OCI-LY1 (cell line): Measurements from ENCODE around the gene CILP.

Experiments used
- H2AFZ ChIP-seq: fragments of 200-600 bp; sonication (generic), shearing (Covaris generic); 2 replicates; pipeline ENCODE4 v1.6.0; 2014; ENCODE audit warnings: antibody characterized with exemption, mild to moderate bottlenecking, low read length
- H3F3A ChIP-seq: fragments of 200-600 bp; sonication (generic), shearing (Covaris generic); 2 replicates; pipeline ENCODE4 v1.6.0; 2014; ENCODE audit warnings: mild to moderate bottlenecking, antibody characterized with exemption, low read length, moderate library complexity; ENCODE audit not compliant: insufficient read depth
- H3K27ac ChIP-seq: fragments of 200-600 bp; sonication (generic); 2 replicates; pipeline ENCODE4 v1.5.1; 2014; ENCODE audit warnings: low read length, mixed run types, mild to moderate bottlenecking, low read depth; ENCODE audit not compliant: poor library complexity, severe bottlenecking
- H3K27me3 ChIP-seq: fragments of 200-600 bp; sonication (generic); 2 replicates; pipeline ENCODE4 v1.6.0; 2014; ENCODE audit warnings: antibody characterized with exemption, mild to moderate bottlenecking, low read length, moderate library complexity; ENCODE audit not compliant: insufficient read depth
- H3K36me3 ChIP-seq: fragments of 200-600 bp; sonication (generic); 2 replicates; pipeline ENCODE4 v1.6.1; 2014; ENCODE audit warnings: mild to moderate bottlenecking, antibody characterized with exemption, low read length, moderate library complexity, mixed read lengths; ENCODE audit not compliant: insufficient read depth
- H3K4me1 ChIP-seq: fragments of 200-600 bp; sonication (generic); 2 replicates; pipeline ENCODE4 v1.5.1; 2014; ENCODE audit warnings: mild to moderate bottlenecking, low read length, moderate library complexity; ENCODE audit not compliant: insufficient read depth, severe bottlenecking
- H3K4me2 ChIP-seq: fragments of 200-600 bp; sonication (generic), shearing (Covaris generic); 2 replicates; pipeline ENCODE4 v1.6.1; 2014; ENCODE audit warnings: low read length
- H3K4me3 ChIP-seq: fragments of 200-600 bp; sonication (generic); 2 replicates; pipeline ENCODE4 v1.5.1; 2014; ENCODE audit warnings: low read length, low read depth, mild to moderate bottlenecking, mixed read lengths; ENCODE audit not compliant: poor library complexity, severe bottlenecking
- H3K79me2 ChIP-seq: fragments of 200-600 bp; shearing (Covaris generic); 2 replicates; pipeline ENCODE4 v1.6.1; 2016; ENCODE audit warnings: mixed run types, low read length, mixed read lengths; ENCODE audit not compliant: insufficient read depth
- H3K9ac ChIP-seq: fragments of 200-600 bp; sonication (generic), shearing (Covaris generic); 2 replicates; pipeline ENCODE4 v1.6.1; 2014; ENCODE audit warnings: mild to moderate bottlenecking, low read length, mixed read lengths
- H3K9me2 ChIP-seq: fragments of 200-600 bp; sonication (generic), shearing (Covaris generic); 2 replicates; pipeline ENCODE4 v1.6.1; 2014; ENCODE audit warnings: low read depth, mild to moderate bottlenecking, low read length, mixed read lengths
- H3K9me3 ChIP-seq: fragments of 200-600 bp; shearing (Covaris generic); 2 replicates; pipeline ENCODE4 v1.6.1; 2014; ENCODE audit warnings: low read length, mixed read lengths
- H4K20me1 ChIP-seq: fragments of 200-600 bp; sonication (generic), shearing (Covaris generic); 2 replicates; pipeline ENCODE4 v1.6.0; 2016; ENCODE audit warnings: mild to moderate bottlenecking, low read length; ENCODE audit not compliant: insufficient read depth
- EZH2 ChIP-seq: fragments of 200-600 bp; sonication (generic), shearing (Covaris generic); IDR thresholded peaks from 2 replicates; pipeline ENCODE4 v1.8.0; 2017; ENCODE audit warnings: borderline replicate concordance, mixed run types, mild to moderate bottlenecking, antibody characterized with exemption, low read length, moderate library complexity, mixed read lengths
- TF ChIP-seq, protein P1 (sequence below): fragments of 200-600 bp; sonication (generic), shearing (Covaris generic); IDR thresholded peaks from 2 replicates; pipeline ENCODE4 v1.5.1; 2017; ENCODE audit warnings: mild to moderate bottlenecking, antibody characterized with exemption, low read length, moderate library complexity, mixed read lengths

The CILP gene

DNA sequence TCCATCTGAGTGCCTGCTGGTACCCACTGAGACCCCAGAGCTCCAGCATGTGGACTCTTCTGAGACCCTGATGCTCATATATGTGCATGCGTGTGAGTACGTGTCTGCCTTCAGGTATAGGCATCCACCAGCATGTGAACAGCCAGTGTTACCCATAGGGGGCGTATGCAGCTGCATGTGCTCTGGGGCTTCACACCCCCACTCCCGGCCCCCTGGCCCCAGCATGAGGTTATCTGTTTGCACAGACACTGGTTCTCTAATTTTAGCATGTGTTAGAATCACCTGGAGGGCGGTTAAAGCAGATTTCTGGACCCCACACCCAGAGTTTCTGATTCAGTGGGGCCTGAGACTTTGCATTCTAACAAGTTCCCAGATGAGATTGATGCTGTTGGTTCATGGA is 824 bp upstream of the CILP start:
- Histone ChIP-seq H3K36me3 (no peaks in the 10 kb centered on the region), H3K9me2 (no peaks in the 10 kb centered on the region), H3K4me2 (no peak overlapping the region; the same call in 1 of the 2 replicates), H3K9me3 (no peaks in the 10 kb centered on the region), H2AFZ (no peak overlapping the region), H3K79me2 (no peaks in the 10 kb centered on the region), H3F3A (no peaks in the 10 kb centered on the region), H3K27me3 (no peaks in the 10 kb centered on the region), H3K9ac (no peak overlapping the region), H3K27ac (no peak overlapping the region), H3K4me1 (peaks cover 12% of the 10 kb centered on the region), H4K20me1 (no peaks in the 10 kb centered on the region), H3K4me3 (no peak overlapping the region)
- TF ChIP-seq EZH2: no peak
- TF ChIP-seq, protein P1, sequence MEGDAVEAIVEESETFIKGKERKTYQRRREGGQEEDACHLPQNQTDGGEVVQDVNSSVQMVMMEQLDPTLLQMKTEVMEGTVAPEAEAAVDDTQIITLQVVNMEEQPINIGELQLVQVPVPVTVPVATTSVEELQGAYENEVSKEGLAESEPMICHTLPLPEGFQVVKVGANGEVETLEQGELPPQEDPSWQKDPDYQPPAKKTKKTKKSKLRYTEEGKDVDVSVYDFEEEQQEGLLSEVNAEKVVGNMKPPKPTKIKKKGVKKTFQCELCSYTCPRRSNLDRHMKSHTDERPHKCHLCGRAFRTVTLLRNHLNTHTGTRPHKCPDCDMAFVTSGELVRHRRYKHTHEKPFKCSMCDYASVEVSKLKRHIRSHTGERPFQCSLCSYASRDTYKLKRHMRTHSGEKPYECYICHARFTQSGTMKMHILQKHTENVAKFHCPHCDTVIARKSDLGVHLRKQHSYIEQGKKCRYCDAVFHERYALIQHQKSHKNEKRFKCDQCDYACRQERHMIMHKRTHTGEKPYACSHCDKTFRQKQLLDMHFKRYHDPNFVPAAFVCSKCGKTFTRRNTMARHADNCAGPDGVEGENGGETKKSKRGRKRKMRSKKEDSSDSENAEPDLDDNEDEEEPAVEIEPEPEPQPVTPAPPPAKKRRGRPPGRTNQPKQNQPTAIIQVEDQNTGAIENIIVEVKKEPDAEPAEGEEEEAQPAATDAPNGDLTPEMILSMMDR: peak; percentile 92

- Histone ChIP-seq H3K4me3 (no peak overlapping the region), H3K9me3 (no peaks in the 10 kb centered on the region), H3K9me2 (no peaks in the 10 kb centered on the region), H3F3A (no peaks in the 10 kb centered on the region), H2AFZ (no peak overlapping the region), H3K9ac (no peak overlapping the region), H3K27me3 (no peaks in the 10 kb centered on the region), H4K20me1 (no peaks in the 10 kb centered on the region), H3K79me2 (no peaks in the 10 kb centered on the region), H3K27ac (no peak overlapping the region), H3K4me2 (no peak overlapping the region; the same call in 1 of the 2 replicates), H3K4me1 (peaks cover 12% of the 10 kb centered on the region), H3K36me3 (no peaks in the 10 kb centered on the region)
- TF ChIP-seq EZH2: no peak
- TF ChIP-seq, protein P1: no peak
Measured at GRCh38 chr15:65211482-65211982, 259 bp upstream of the CILP start.

GRCh38 chr15:65209701-65210643 is 1.3 kb downstream of the CILP start:
- no peaks in the 10 kb centered on the region for H3K79me2 ChIP-seq
- TF ChIP-seq EZH2: no peak
- TF ChIP-seq, protein P1: no peak

More at GRCh38 chr15:65209701-65210643, 1.3 kb downstream of the CILP start:
- Histone ChIP-seq H3F3A (no peaks in the 10 kb centered on the region), H3K4me2 (no peak overlapping the region), H3K9me3 (no peaks in the 10 kb centered on the region), H3K27ac (no peak overlapping the region), H3K36me3 (no peaks in the 10 kb centered on the region), H3K9me2 (no peaks in the 10 kb centered on the region), H3K27me3 (0 out of 2 replicates have a peak, but pooled peaks cover 1% of the 10 kb centered on the region), H4K20me1 (no peaks in the 10 kb centered on the region), H3K9ac (no peak overlapping the region), H2AFZ (no peak overlapping the region), H3K4me3 (no peak overlapping the region), H3K4me1 (peaks cover 12% of the 10 kb centered on the region)
